ENCODE data around the gene C5. TPM values are rescaled to one million over a fixed set of nuclear protein-coding genes. Genes with fewer than 3 reads are reported as not detected.
"Not testable (repeated sequence)": the region's sequence is repeated elsewhere in the genome, so short reads cannot be mapped to it uniquely, and the experiment has no call there.

Gene C5
- total RNA-seq, 4 donors from 2014 or later = 2.0 to 14.9 (median 4.3) TPM

- intact Hi-C loops (cut with DNase I; ENCODE audit: low total_unique reads) = no loop called here
- no peak for TF ChIP-seq CTCF (IDR thresholded peaks at IDR 0.05)
- TF ChIP-seq POLR2A (IDR thresholded peaks at IDR 0.05) = no peak
- DNase-seq (ENCODE audit: low spot score in 2 of 2) = no peak
- WGBS, 2 donors = 81 to 85% methylated on average over 3 of the region's 3 CpGs
- no peak overlapping the region for H3K4me3 ChIP-seq (ENCODE audit: low read depth, poor library complexity, severe bottlenecking)
These were observed 71.1 kb downstream of the C5 start for GRCh38 chr9:120978987-120979386.

- 0% methylated on average over 1 of the region's 1 CpG for WGBS, 2 donors
- no peak for DNase-seq (ENCODE audit: low spot score in 2 of 2)
- H3K4me3 ChIP-seq (ENCODE audit: low read depth, poor library complexity, severe bottlenecking) = no peak overlapping the region
- intact Hi-C loops (cut with DNase I; ENCODE audit: low total_unique reads) = no loop called here
- TF ChIP-seq POLR2A (IDR thresholded peaks at IDR 0.05) (no peak), CTCF (IDR thresholded peaks at IDR 0.05) (no peak)
These were observed 72.8 kb downstream of the C5 start for GRCh38 chr9:120977321-120977720.

- no peak overlapping the region for H3K4me3 ChIP-seq (ENCODE audit: low read depth, poor library complexity, severe bottlenecking)
- TF ChIP-seq CTCF (IDR thresholded peaks at IDR 0.05) (no peak), POLR2A (IDR thresholded peaks at IDR 0.05) (no peak)
- DNase-seq (ENCODE audit: low spot score in 2 of 2) = no peak
- intact Hi-C loops (cut with DNase I; ENCODE audit: low total_unique reads) = no loop called here
- 81 to 93% methylated on average over 1 of the region's 1 CpG for WGBS, 2 donors
These were observed 75.2 kb downstream of the C5 start for GRCh38 chr9:120974921-120975320.

GRCh38 chr9:120974181-120974580, 75.9 kb downstream of the C5 start:
- WGBS, 2 donors = 98 to 100% methylated on average over 2 of the region's 2 CpGs
- TF ChIP-seq CTCF (IDR thresholded peaks at IDR 0.05) (no peak), POLR2A (IDR thresholded peaks at IDR 0.05) (no peak)
- intact Hi-C loops (cut with DNase I; ENCODE audit: low total_unique reads) = no loop called here
- no peak overlapping the region for H3K4me3 ChIP-seq (ENCODE audit: low read depth, poor library complexity, severe bottlenecking)
- no peak for DNase-seq (ENCODE audit: low spot score in 2 of 2)

GRCh38 chr9:120971938-120972337, 78.1 kb downstream of the C5 start:
- no peak for DNase-seq (ENCODE audit: low spot score in 2 of 2)
- TF ChIP-seq CTCF (IDR thresholded peaks at IDR 0.05) (no peak), POLR2A (IDR thresholded peaks at IDR 0.05) (no peak)
- H3K4me3 ChIP-seq (ENCODE audit: low read depth, poor library complexity, severe bottlenecking) = no peak overlapping the region
- intact Hi-C loops (cut with DNase I; ENCODE audit: low total_unique reads) = no loop called here

GRCh38 chr9:120971471-120971870, 78.6 kb downstream of the C5 start:
- H3K4me3 ChIP-seq (ENCODE audit: low read depth, poor library complexity, severe bottlenecking); DNase-seq (ENCODE audit: low spot score in 2 of 2); intact Hi-C loops (cut with DNase I; ENCODE audit: low total_unique reads): not testable (repeated sequence)
- 95 to 97% methylated on average over 9 of the region's 9 CpGs for whole genome bisulfite sequencing, 2 donors
